ENCODE measurements around the gene ROCK1. TPM values are rescaled to one million over a fixed set of nuclear protein-coding genes. Genes with fewer than 3 reads are reported as not detected.

Gene ROCK1
- total RNA-seq: 28.0 and 46.0 TPM in 2 replicates

DNA sequence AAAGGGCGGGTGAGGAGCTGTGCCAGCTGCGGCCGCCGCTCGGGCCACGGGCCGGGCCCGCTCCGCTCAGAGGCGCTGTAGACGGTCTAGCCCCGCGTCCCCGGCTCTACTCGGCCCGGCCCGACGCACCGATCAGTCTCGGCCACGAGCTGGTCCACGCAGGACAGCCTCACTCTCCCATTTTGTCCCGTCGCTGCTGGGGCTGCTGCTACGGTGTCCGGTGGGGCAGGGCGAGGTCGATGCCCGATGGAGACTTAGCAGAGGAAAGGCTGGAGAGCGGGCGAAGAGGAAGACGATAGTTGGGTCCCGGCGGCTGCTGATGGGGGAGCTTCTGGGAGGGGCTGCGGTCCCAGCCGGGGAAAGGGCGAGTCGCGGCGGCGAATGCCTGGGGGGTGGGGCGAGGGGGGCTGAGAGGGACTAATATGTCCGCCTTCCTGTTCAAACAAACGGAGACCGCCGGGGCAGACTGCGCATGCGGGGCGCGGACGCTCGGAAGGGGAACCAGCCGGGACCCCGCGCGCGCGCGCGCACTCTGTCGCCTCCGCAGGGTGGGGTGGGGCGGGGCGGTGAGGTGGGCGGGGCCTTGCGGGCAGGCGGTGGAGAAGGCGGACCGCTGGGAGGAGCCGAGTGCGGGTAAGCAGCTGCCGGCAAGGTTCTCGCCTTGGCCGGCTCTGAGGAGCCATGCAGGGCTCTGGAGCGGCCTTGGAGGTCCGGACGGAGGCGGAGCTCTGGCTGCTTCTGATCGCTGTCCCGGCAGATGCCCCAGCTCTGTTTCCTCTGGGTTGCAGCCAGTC, at the start of gene ROCK1:
Gene ROCK1, minus strand, starts transcription at position 468 of the 794 bp plus-strand sequence. CDS start 903 bp downstream, outside the sequence.

Small RNAs within 50 kb of the gene (small RNA-seq; reads per million reads assigned to genes)
- not detected for gene RNU6-120P (ENCODE audit: low replicate concordance)

Other genes starting within 250 kb of the ROCK1 start
- 0.44 and 5.3 TPM in 2 replicates for gene GREB1L, start 130.4 kb upstream of the ROCK1 start, total RNA-seq

Data from placental pericyte (primary cell).